Keratinocyte (primary cell): Measurements from ENCODE around the gene TRIM9.

Source experiments
- CTCF ChIP-seq, 3 experiments: IDR thresholded peaks in 1 of 3; conservative IDR thresholded peaks in 1 of 3; optimal IDR thresholded peaks in 1 of 3; 2 replicates in 2 of 3; 3 replicates in 1 of 3; pipeline versions ENCODE3 to v1.5.1; 2011; ENCODE audit warnings: low read length in 3 of 3, mild to moderate bottlenecking in 3 of 3, moderate library complexity in 2 of 3, control low read depth in 1 of 3, inconsistent platforms in 1 of 3; ENCODE audit not compliant: insufficient read depth in 2 of 3; ENCODE audit errors: extremely low read depth in 1 of 3
- EZH2 ChIP-seq: IDR thresholded peaks from one replicate; pipeline ENCODE4 v1.6.1; 2012; ENCODE audit warnings: inconsistent platforms, mild to moderate bottlenecking, low read length, moderate library complexity

DNA sequence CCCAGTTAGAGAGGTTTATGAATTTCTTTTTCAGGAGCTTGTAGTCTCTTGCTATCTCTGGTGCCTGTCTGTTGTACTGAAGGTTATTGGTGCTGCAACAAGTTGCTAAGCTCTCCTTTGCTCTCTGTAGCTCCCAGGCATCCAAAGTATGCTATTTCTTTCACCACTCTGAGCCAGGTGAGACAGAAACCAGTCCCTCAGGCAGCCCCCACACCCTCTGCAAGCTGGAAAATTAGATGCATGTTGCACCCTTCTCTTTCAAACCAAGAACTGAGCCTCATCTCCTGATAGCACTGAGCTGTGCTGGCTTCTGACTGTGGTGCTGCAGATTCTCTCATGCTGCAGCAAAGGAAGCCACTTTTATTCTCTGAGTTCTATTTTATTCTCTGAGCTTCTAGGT, 9.6 kb upstream of the TRIM9 start:
- TF ChIP-seq CTCF (optimal IDR thresholded peaks at IDR 0.05 in 1 of 3, IDR thresholded peaks at IDR 0.05 in 1 of 3, conservative IDR thresholded peaks at IDR 0.05 in 1 of 3; ENCODE audit: extremely low read depth in 1 of 3, insufficient read depth in 2 of 3, low read length in 3 of 3), result no peak
- no peak for TF ChIP-seq EZH2
